ENCODE data around the gene NRG2.

Gene NRG2

DNA sequence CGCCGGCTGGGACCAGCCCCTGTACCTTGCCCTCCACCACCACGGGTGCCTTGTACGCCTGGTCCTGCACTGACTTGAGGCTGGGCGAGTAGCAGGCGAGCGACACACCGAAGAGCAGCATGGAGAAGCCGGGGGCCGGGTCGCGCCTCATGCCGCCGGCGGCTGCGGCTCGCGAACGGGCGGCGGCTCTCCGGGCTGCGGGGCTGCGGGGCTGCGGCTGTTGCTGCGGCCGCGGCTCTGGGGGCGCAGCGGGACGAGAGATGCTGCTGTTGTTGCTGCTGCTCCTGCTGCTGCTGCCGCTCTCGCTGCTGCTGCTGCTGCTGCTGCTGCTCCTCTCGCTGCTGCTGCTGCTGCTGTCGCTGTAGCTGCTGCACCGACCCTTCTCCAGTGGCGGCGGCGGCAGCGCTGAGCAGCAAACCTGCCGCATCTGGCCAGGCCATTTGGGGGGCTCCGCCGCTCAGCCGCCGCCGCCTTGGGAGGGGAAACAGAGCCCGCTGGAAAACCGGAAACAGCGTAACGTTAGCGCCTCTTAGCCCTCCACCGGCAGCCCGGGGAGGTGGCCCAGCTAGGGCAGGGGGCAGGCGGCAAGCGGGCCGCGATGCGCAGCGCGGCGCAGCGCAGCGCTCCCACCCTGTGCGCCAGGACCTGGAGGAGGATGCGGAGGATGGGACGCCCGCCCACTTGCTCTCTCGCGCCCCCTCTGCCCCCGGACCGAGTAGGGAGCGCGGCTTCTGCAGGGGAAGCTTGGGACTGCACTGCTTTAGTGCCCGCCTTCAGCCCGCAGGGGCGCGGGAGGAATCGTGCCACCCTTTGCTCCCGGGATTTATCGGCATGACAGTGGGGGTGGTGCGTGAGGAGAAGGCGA lies at the start of gene NRG2:
TSS of gene NRG2 (minus strand) at position 657 of the 865 bp plus-strand sequence.
- in situ Hi-C loops (cut with HindIII; ENCODE audit: low sequenced_read_pairs), result no loop called here
- TF ChIP-seq, protein P1, sequence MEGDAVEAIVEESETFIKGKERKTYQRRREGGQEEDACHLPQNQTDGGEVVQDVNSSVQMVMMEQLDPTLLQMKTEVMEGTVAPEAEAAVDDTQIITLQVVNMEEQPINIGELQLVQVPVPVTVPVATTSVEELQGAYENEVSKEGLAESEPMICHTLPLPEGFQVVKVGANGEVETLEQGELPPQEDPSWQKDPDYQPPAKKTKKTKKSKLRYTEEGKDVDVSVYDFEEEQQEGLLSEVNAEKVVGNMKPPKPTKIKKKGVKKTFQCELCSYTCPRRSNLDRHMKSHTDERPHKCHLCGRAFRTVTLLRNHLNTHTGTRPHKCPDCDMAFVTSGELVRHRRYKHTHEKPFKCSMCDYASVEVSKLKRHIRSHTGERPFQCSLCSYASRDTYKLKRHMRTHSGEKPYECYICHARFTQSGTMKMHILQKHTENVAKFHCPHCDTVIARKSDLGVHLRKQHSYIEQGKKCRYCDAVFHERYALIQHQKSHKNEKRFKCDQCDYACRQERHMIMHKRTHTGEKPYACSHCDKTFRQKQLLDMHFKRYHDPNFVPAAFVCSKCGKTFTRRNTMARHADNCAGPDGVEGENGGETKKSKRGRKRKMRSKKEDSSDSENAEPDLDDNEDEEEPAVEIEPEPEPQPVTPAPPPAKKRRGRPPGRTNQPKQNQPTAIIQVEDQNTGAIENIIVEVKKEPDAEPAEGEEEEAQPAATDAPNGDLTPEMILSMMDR (IDR thresholded peaks at IDR 0.05; ENCODE audit: low read depth, low read length, missing control alignments), result peak; percentile 64
- no peak for DNase-seq (ENCODE audit: low read depth)
- peak within 1 kb of the TSS; percentile 60 for H3K4me3 ChIP-seq (ENCODE audit: low read depth, low read length)

- TF ChIP-seq, protein P1 (IDR thresholded peaks at IDR 0.05; ENCODE audit: low read depth, low read length, missing control alignments), result no peak
- no peak for DNase-seq (ENCODE audit: low read depth)
- no peak overlapping the region for H3K4me3 ChIP-seq (ENCODE audit: low read depth, low read length)
- in situ Hi-C loops (cut with HindIII; ENCODE audit: low sequenced_read_pairs), result no loop called here
These were observed 47.2 kb upstream of the NRG2 start for GRCh38 chr5:140090251-140090650.

GRCh38 chr5:140084541-140084940 lies 41.4 kb upstream of the NRG2 start:
- H3K4me3 ChIP-seq (ENCODE audit: low read depth, low read length), result no peak overlapping the region
- in situ Hi-C loops (cut with HindIII; ENCODE audit: low sequenced_read_pairs), result no loop called here
- DNase-seq (ENCODE audit: low read depth), result no peak
- TF ChIP-seq, protein P1 (IDR thresholded peaks at IDR 0.05; ENCODE audit: low read depth, low read length, missing control alignments), result no peak

DNA sequence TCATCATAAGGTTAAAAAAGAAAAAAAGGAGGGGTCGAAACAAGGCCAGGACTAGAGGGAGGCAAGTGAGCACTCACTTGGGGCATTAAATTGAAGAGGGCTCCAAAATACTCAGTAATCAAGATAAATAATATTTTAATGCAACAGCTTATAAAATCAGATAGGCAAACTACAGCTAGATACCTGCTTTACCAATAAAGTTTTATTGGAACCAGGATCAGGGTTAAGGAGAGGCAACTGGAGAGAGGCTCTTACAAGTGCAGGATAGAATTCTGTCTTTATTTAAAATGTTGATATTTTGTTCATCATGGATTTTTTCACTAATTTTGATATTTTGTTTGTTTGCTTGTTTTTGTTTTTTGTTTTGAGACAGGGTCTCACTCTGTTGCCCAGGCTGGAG lies 40.6 kb upstream of the NRG2 start:
- DNase-seq (ENCODE audit: low read depth), result no peak
- TF ChIP-seq, protein P1 (IDR thresholded peaks at IDR 0.05; ENCODE audit: low read depth, low read length, missing control alignments), result no peak
- in situ Hi-C loops (cut with HindIII; ENCODE audit: low sequenced_read_pairs), result no loop called here
- no peak overlapping the region for H3K4me3 ChIP-seq (ENCODE audit: low read depth, low read length)

DNA sequence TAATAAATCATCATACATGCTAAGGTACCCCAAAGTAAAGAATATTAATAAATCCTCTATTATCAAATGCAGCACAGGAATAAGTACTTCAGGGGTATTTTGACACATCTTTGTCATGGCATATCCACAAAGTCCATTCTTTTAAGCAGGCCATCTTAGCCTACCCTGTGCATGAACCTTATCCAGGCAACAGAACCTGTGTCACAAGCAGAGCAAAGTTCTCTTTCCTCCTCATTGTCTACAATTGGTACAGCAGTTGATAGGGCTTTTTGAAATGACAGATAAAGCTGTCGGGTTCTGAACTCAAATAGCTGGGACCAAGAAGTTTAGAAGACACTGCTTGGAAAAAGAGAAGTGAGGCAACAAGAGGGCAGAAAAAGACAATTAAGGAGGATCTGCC lies 40.0 kb upstream of the NRG2 start:
- TF ChIP-seq, protein P1 (IDR thresholded peaks at IDR 0.05; ENCODE audit: low read depth, low read length, missing control alignments), result no peak
- in situ Hi-C loops (cut with HindIII; ENCODE audit: low sequenced_read_pairs), result no loop called here
- DNase-seq (ENCODE audit: low read depth), result no peak
- no peak overlapping the region for H3K4me3 ChIP-seq (ENCODE audit: low read depth, low read length)

DNA sequence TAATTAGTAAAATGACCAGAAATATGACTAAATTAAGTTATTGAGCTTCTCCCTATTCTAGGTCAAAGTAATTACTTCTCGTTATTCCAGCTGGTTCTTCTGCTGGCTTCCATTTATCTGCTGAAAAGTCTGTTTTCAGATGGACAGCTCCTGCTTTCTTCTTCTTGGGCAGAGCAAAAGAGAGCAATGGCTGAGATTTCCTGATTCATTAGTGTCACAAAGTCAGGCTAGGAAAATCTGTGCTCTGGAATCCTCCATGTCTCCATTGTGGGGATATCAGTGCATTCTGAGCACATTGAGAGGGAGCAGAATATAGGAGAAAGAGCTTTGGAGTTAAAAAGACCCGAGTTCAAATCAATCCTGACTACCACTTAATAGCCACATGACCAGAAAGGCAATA lies 33.7 kb upstream of the NRG2 start:
- TF ChIP-seq, protein P1 (IDR thresholded peaks at IDR 0.05; ENCODE audit: low read depth, low read length, missing control alignments), result no peak
- in situ Hi-C loops (cut with HindIII; ENCODE audit: low sequenced_read_pairs), result no loop called here
- DNase-seq (ENCODE audit: low read depth), result no peak
- H3K4me3 ChIP-seq (ENCODE audit: low read depth, low read length), result no peak overlapping the region
